GM23338 (cell line): ENCODE results near the gene MED17. TPM values are rescaled to one million over a fixed set of nuclear protein-coding genes. Genes with fewer than 3 reads are reported as not detected.

Experiments
- ATAC-seq: fragments of 200-7000 bp; cut with Tn5 transposase; 3 replicates; pipeline ENCODE4 v1.9.1; 2020
- DNase-seq: peaks from one replicate; pipeline ENCODE4 v3.0.0-alpha.2; 2015; ENCODE audit warnings: low spot score
- H2AFZ ChIP-seq: fragments of 200-600 bp; sonication (generic); 2 replicates; pipeline ENCODE4 v1.8.0; 2016; ENCODE audit warnings: antibody characterized with exemption, mild to moderate bottlenecking, moderate library complexity
- H3F3A ChIP-seq: fragments of 200-600 bp; sonication (generic); replicated peaks from 2 replicates; pipeline ENCODE4 v1.8.0; 2017; ENCODE audit warnings: antibody characterized with exemption, mixed run types, low read depth
- H3K27ac ChIP-seq: fragments of 200-600 bp; sonication (generic); 2 replicates; pipeline ENCODE4 v1.6.1; 2016; ENCODE audit warnings: low read depth
- H3K27me3 ChIP-seq: fragments of 200-600 bp; sonication (generic); 2 replicates; pipeline ENCODE4 v1.8.0; 2016; ENCODE audit warnings: mild to moderate bottlenecking, mixed run types, moderate library complexity; ENCODE audit not compliant: insufficient read depth
- H3K36me3 ChIP-seq: fragments of 200-600 bp; sonication (generic); 2 replicates; pipeline ENCODE4 v1.8.0; 2016; ENCODE audit warnings: mild to moderate bottlenecking; ENCODE audit not compliant: insufficient read depth
- H3K4me1 ChIP-seq: fragments of 200-600 bp; sonication (generic); 2 replicates; pipeline ENCODE4 v1.8.0; 2016; ENCODE audit warnings: mild to moderate bottlenecking, moderate library complexity; ENCODE audit not compliant: insufficient read depth
- H3K4me2 ChIP-seq: fragments of 200-600 bp; sonication (generic); 2 replicates; pipeline ENCODE4 v1.7.1; 2017; ENCODE audit warnings: mixed run types
- H3K4me3 ChIP-seq: fragments of 200-600 bp; sonication (generic); 2 replicates; pipeline ENCODE4 v1.6.1; 2016; ENCODE audit warnings: mixed run types
- H3K79me2 ChIP-seq: fragments of 200-600 bp; sonication (generic); replicated peaks from 2 replicates; pipeline ENCODE4 v1.8.0; 2017; ENCODE audit warnings: mild to moderate bottlenecking; ENCODE audit not compliant: insufficient read depth
- H3K9me2 ChIP-seq: fragments of 200-600 bp; sonication (generic); 2 replicates; pipeline ENCODE4 v1.8.0; 2017; ENCODE audit not compliant: insufficient read depth
- H4K20me1 ChIP-seq: fragments of 200-600 bp; sonication (generic); replicated peaks from 2 replicates; pipeline ENCODE4 v1.8.0; 2017; ENCODE audit warnings: mild to moderate bottlenecking; ENCODE audit not compliant: insufficient read depth
- H3K27ac Mint-ChIP-seq: 2 replicates; pipeline ENCODE4 v1.8.0; 2020; ENCODE audit warnings: inconsistent platforms, mild to moderate bottlenecking, moderate library complexity, mixed read lengths
- H3K27me3 Mint-ChIP-seq: 3 replicates; pipeline ENCODE4 v1.8.0; 2022; ENCODE audit warnings: low read depth, mild to moderate bottlenecking, moderate library complexity, mixed read lengths, inconsistent platforms; ENCODE audit not compliant: insufficient read depth, poor library complexity
- H3K36me3 Mint-ChIP-seq: 3 replicates; pipeline ENCODE4 v1.8.0; 2021; ENCODE audit warnings: low read depth, mild to moderate bottlenecking, inconsistent platforms, moderate library complexity, mixed read lengths
- H3K4me1 Mint-ChIP-seq: 3 replicates; pipeline ENCODE4 v1.8.0; 2020; ENCODE audit warnings: mild to moderate bottlenecking, inconsistent platforms, mixed read lengths
- H3K4me3 Mint-ChIP-seq: 3 replicates; pipeline ENCODE4 v1.8.0; 2021; ENCODE audit warnings: moderate library complexity, mild to moderate bottlenecking, inconsistent platforms, mixed read lengths
- H3K9me3 Mint-ChIP-seq: 3 replicates; pipeline ENCODE4 v1.8.0; 2020; ENCODE audit warnings: moderate library complexity, mild to moderate bottlenecking, inconsistent platforms, mixed read lengths
- CREB1 ChIP-seq: fragments of 250-450 bp; sonication (Bioruptor Pico); IDR thresholded peaks from 2 replicates; pipeline ENCODE4 v1.5.0; 2020; ENCODE audit warnings: low read depth, mild to moderate bottlenecking, moderate library complexity
- CTCF ChIP-seq, 2 experiments: fragments of 200-600 bp in 1 of 2; sonication (generic) in 1 of 2; conservative IDR thresholded peaks; 2 replicates each; pipeline versions ENCODE4 v1.5.1 to v1.6.1; 2016 to 2017; ENCODE audit warnings: antibody characterized with exemption in 2 of 2, low read depth in 2 of 2, mild to moderate bottlenecking in 2 of 2, moderate library complexity in 1 of 2
- JUNB ChIP-seq: IDR thresholded peaks from one replicate; pipeline ENCODE4 v1.6.1; 2016; ENCODE audit warnings: antibody characterized with exemption; ENCODE audit not compliant: unreplicated experiment
- NANOG ChIP-seq: IDR thresholded peaks from 2 replicates; pipeline ENCODE4 v1.6.1; 2016; ENCODE audit warnings: antibody characterized with exemption, borderline replicate concordance
- REST ChIP-seq: IDR thresholded peaks from one replicate; pipeline ENCODE4 v1.6.1; 2018; ENCODE audit warnings: antibody characterized with exemption; ENCODE audit not compliant: unreplicated experiment
- ZNF114 ChIP-seq: fragments of 250-450 bp; sonication (Bioruptor Pico); IDR thresholded peaks from 2 replicates; pipeline ENCODE4 v1.5.0; 2020; ENCODE audit warnings: mild to moderate bottlenecking, moderate library complexity
- polyA plus RNA-seq: library from polyadenylated mRNA; unstranded; fragments of >200 nt; fragmentation: Nextera tagmentation; extraction: Ambion mirVana; gene quantifications from 2 replicates; pipeline ENCODE4 v1.2.1, GENCODE V29; 2016
- total RNA-seq: library from RNA; depleted of rRNA; stranded (reverse); fragments of >200 nt; shearing (Covaris generic); gene quantifications from 2 replicates; pipeline ENCODE4 v1.2.3, GENCODE V29; 2014

The MED17 gene
- total and polyA plus RNA-seq, 2 experiments from 2014 or later: 19.1 to 31.2 TPM

GRCh38 chr11:93756748-93757147, 27.3 kb upstream of the MED17 start:
- H3K4me3 Mint-ChIP-seq: no peak overlapping the region
- Histone ChIP-seq H2AFZ (no peak overlapping the region), H3F3A (no peaks in the 10 kb centered on the region), H3K36me3 (peaks cover 37% of the 10 kb centered on the region), H3K9me2 (no peaks in the 10 kb centered on the region), H3K4me2 (no peak overlapping the region), H3K27me3 (no peaks in the 10 kb centered on the region), H3K27ac (no peak overlapping the region), H3K79me2 (no peaks in the 10 kb centered on the region), H3K4me1 (no peaks in the 10 kb centered on the region), H3K4me3 (no peak overlapping the region), H4K20me1 (no peaks in the 10 kb centered on the region)
- no peaks in the 10 kb centered on the region for H3K9me3 Mint-ChIP-seq
- no peaks in the 10 kb centered on the region for H3K27me3 Mint-ChIP-seq
- peaks cover 37% of the 10 kb centered on the region for H3K36me3 Mint-ChIP-seq
- no peaks in the 10 kb centered on the region for H3K4me1 Mint-ChIP-seq
- ATAC-seq (no peak), DNase-seq (no peak)
- TF ChIP-seq CREB1: no peak
- H3K27ac Mint-ChIP-seq: no peak overlapping the region

- no peak overlapping the region for H3K27ac Mint-ChIP-seq
- ATAC-seq: no peak
- no peaks in the 10 kb centered on the region for H3K9me2 ChIP-seq
Measured at GRCh38 chr11:93757301-93757700, 26.8 kb upstream of the MED17 start.

More at GRCh38 chr11:93757301-93757700, 26.8 kb upstream of the MED17 start:
- no peak overlapping the region for H3K4me3 Mint-ChIP-seq
- H3K27ac ChIP-seq: no peak overlapping the region
- no peak overlapping the region for H3K4me3 ChIP-seq
- no peaks in the 10 kb centered on the region for H4K20me1 ChIP-seq
- H3K9me3 Mint-ChIP-seq: no peaks in the 10 kb centered on the region
- no peak for DNase-seq
- TF ChIP-seq NANOG (no peak), ZNF114 (CRISPR knock-in tag) (no peak), CREB1 (no peak), REST (no peak), CTCF (conservative IDR thresholded peaks at IDR 0.05; ENCODE audit: low read depth in 2 of 2) (no peak), JUNB (no peak)
- H3K4me1 ChIP-seq: no peaks in the 10 kb centered on the region
- H3K4me1 Mint-ChIP-seq: no peaks in the 10 kb centered on the region
- H3K4me2 ChIP-seq: no peak overlapping the region
- H3K79me2 ChIP-seq: no peaks in the 10 kb centered on the region
- H3K27me3 Mint-ChIP-seq: no peaks in the 10 kb centered on the region
- H2AFZ ChIP-seq: no peak overlapping the region
- H3K27me3 ChIP-seq: no peaks in the 10 kb centered on the region
- H3K36me3 ChIP-seq: peaks cover 38% of the 10 kb centered on the region
- H3K36me3 Mint-ChIP-seq: peaks cover 37% of the 10 kb centered on the region
- no peaks in the 10 kb centered on the region for H3F3A ChIP-seq
